Inferior parietal cortex (tissue), 1 donor: ENCODE results near the gene ATRN.
"Not testable (repeated sequence)": the region's sequence is repeated elsewhere in the genome, so short reads cannot be mapped to it uniquely, and the experiment has no call there.

Source experiments
- DNase-seq: peaks from one replicate; pipeline ENCODE4 v3.0.0-alpha.2; 2016; ENCODE audit errors: extremely low spot score

The ATRN gene

DNA sequence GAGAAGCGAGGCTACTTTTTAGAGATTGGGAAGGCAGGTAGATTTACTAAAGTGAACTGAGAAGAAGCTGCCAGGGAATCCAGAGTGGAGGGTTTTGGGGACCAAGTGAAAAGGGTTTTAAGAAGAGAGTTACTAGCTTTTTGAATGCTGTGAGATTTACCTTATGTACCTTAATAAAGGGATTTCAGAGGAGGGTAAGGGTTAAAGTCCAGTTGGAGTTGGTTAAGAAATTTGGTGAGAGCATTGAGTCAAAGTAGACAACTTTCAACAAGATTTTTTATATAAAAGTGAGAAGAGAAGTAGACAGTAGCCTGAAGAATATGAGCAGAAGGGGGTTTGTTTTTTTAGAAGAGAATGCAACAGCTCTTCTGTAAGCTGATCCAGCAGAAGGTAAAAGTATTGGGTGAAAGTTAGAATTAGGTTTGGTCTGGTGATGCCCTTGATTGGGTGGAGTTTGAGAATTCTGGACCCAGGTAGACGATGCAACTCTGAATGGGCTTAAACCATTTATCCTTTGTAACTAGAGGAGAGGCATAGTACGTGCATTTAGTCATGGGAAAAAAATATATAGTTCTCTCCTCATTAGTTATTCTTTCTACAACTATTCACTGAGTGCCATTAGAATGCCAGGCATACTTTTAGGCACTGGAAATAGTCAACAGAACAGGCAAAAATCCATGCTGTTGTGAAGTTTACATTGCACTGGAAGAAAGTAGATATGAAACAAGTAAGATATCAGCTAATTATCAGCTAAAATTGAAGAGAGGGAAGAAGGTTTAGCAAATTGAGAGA lies 44.8 kb downstream of the ATRN start:
- DNase-seq: no peak

DNA sequence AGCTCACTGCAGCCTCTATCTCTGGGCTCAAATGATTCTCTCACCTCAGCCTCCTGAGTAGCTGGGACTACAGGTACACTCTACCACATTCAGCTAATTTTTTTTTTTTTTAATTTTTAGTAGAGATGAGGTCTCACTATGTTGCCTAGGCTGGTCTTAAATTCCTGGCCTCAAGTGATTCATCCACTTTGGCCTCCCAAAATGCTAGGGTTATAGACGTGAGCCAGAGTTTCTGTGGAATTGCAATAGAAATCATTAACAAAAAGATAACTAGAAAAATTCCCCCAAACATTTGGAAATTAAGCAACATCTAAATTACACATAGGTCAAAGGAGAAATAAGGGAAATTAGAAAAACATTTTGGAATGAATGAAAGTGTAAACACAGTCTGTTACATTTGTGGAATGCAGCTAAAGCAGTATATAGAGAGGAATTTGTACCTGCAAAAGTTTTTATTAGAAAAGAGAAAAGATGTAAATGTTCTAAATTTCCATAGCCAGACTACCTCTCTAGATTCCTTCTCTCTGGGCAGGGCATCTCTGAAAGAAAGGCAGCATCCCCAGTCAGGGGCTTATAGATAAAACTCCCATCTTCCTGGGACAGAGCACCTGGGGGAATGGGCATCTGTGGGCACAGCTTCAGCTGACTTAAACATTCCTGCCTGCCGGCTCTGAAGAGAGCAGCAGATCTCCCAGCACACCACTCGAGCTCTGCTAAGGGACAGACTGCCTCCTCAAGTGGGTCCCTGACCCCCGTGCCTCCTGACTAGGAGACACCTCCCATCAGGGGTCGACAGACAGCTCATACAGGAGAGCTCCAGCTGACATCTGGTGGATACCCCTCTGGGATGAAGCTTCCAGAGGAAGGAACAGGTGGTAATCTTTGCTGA lies 51.3 kb downstream of the ATRN start:
- no peak for DNase-seq

GRCh38 chr20:3524696-3525095 lies 53.9 kb downstream of the ATRN start:
- not testable (repeated sequence) for DNase-seq

DNA sequence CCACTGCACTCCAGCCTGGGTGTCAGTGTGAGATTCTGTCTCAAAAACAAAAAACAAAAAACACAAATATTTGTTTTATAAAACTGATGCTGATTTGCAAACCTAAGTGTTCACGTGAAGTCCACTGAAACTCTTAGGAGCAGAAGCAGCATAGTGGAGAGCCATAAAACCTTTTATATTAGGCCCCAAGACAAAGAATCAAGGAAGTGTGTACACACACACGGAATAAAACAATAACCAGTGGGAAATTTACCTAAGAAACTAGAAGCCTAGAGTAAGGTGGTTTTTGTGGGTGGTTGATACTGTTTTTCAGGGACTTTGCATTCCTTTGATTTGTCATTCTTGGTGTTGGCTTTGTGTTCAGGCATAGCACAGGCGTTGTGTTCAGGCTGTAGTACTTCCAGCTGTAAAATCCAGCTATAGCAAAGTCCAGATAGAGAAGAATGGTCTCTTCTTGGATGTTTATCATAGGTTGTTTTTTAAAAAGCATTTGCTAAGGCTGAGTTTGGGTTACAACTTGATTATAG lies 61.3 kb downstream of the ATRN start:
- DNase-seq: no peak

GRCh38 chr20:3537733-3538132 lies 66.9 kb downstream of the ATRN start:
- DNase-seq: not testable (repeated sequence)

- DNase-seq: no peak
Observed at GRCh38 chr20:3539311-3540107, 68.7 kb downstream of the ATRN start.

GRCh38 chr20:3541887-3542721 lies 71.3 kb downstream of the ATRN start:
- no peak for DNase-seq

GRCh38 chr20:3543901-3544507 lies 73.2 kb downstream of the ATRN start:
- DNase-seq: no peak

DNA sequence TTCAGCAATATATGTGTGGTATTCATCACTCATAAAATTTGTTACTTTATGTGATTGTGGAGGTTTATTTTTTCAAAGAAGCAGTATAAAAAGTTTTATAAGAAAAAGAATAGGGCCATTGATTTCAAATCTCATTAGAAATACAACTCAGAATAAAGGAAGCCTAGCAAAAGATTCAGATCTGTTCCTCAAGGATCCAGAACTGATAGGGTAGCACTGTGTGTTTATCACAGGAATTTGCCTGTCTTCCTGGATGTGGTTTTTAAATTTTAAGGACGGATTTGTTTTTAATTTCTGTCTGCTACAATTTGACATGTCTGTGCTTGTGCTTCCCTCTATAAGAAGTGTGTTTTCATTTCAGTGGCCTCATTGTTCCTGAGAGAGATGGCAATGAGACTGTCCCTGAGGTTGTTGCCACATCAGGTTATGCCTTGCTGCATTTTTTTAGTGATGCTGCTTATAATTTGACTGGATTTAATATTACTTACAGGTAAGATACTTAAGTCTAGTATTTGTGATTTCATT lies 74.6 kb downstream of the ATRN start:
- no peak for DNase-seq

DNA sequence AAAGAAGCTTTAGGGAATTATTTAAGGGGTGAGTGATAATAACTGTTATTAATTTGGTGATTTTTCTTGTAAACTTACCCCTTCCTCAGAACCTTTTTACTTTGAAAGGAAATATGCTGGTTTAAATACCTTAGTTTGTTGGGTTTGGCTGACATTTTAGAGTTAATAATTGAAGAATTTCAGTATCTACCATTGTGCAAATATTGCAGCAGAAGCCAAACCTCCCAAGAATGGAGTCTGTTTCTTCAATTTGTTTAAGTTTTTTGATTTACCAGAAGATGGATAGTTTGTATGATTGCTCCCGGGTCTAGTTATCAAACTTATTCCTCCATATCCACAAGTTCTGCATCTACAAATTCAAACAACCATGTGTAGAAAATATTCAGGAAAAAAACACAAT lies 77.1 kb downstream of the ATRN start:
- DNase-seq: no peak

GRCh38 chr20:3550837-3551236 lies 80.0 kb downstream of the ATRN start:
- DNase-seq: no peak

DNA sequence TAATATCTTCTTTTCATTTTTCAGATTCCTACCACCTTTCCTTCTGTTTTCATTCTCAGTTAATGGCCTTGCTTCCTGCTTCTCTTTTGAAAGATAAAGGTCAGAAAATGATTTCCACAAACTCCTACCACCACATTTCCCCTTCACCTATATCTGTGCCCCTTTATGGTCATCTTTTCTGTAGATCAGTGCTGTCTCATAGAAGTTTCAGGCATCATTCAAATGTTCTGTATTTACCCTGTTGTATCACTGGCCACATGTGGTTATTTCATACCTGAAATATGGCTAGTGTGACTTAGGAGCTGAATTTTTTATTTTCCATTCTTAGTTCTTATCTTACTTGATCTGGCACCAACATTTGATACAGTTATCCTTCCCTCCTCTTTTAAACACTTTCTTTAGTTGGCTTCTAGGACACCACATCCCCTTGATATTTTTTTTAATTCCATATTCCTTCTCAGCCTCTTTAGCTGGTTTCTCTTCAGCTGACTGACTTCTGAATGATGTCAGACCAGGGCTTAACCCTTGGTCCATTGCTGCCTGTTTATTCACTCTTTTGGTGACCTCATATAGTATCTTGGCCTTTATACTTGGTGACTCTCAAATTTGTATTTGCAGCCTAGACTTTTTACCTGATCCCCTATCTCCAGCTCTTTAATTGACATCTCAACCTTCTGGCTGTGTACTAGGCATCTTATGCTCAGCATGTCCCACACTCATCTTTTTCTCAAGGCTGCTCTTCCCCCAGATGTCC lies 81.0 kb downstream of the ATRN start:
- DNase-seq: no peak

DNA sequence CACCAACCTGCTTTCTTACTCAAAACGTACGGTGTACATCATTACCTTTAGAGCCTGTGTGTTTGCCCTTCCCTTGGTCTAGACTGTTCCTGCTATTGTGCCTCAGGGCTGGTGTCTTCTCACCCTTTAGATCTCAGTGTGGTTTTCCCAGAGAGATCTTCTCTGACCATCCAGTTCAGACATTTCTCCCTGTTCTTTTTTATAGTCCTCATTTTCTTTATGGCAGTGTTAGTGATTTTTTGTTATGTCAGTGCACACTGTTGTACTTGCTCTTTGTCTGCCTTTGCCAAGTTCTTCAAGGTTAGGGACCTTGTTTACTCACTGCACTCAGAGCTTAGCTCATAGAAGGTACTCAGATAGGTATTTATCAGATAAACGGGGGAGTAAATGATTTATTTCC lies 82.8 kb downstream of the ATRN start:
- DNase-seq: no peak

DNA sequence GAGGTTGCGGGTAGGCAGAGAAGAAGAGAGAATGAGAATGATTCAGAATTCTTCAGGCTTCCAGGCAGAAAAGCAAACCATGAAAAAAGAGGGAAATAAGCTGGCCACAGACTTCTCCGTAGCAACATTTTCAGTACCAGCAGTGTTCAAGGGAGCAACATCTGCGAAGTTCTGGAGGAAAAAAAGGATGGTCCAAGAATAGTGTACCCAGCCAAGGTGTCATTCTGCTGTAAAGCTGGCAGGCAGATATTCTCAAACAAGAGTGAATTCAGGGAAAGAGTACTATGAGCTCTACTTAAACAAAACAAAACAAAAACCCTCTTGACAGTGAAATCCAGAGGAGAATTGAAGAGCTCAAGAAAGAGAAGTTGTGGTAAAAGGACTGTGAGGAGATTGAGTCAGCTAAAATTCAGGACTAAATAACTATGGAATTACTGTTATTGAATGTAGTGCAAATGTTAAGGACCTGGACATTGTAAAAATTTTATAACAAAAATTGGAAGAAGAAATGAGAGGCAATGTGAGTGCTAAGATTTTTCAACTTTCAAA lies 86.5 kb downstream of the ATRN start:
- peak; percentile 42 for DNase-seq

- DNase-seq: no peak
Observed at GRCh38 chr20:3559231-3559630, 88.4 kb downstream of the ATRN start.

GRCh38 chr20:3559637-3560036 lies 88.8 kb downstream of the ATRN start:
- DNase-seq: no peak

DNA sequence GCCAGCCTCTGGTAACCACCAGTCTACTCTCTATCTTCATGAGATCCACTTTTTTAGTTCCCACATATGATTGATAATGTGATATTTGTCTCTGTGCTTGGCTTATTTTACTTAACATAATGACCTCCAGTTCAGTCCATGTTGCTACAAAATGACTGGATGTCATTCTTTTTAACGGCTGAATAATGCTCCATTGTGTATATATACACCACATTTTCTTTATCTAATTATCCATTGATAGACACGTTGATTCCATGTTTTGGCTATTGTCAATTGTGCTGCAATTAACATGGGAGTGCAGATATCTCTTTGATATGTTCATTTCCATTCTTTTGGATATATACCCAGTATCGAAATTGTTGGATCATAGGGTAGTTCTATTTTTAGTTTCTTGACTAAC lies 89.3 kb downstream of the ATRN start:
- DNase-seq: no peak

- DNase-seq: no peak
Observed at GRCh38 chr20:3560578-3560977, 89.8 kb downstream of the ATRN start.

DNA sequence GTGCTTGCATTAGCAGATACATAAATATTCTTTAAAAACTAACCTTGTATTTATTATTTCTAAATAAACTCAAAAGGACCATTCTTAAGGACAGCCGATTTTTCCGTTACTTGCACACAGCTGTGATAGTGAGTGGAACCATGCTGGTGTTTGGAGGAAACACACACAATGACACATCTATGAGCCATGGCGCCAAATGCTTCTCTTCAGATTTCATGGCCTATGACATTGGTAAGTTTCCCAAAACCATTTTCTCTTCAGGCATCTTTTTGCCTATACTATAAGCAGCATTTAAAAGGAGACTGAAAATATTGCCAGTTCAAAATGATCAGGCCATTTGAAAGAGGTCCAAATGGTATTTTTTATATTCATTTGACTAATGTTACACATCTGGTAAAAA lies 92.3 kb downstream of the ATRN start:
- DNase-seq: no peak
